ENCODE results near the gene TANGO2.
"Not testable (repeated sequence)": the region's sequence is repeated elsewhere in the genome, so short reads cannot be mapped to it uniquely, and the experiment has no call there.

Gene TANGO2

GRCh38 chr22:20064545-20065262 is 43.8 kb downstream of the TANGO2 start:
- Histone ChIP-seq H3K9ac (ENCODE audit: low read depth, low read length) (no peak overlapping the region), H3K36me3 (ENCODE audit: insufficient read depth, low read length) (no peaks in the 10 kb centered on the region), H3K4me3 (ENCODE audit: low read length) (no peak overlapping the region), H3K9me3 (ENCODE audit: insufficient read depth, low read depth, low read length) (no peaks in the 10 kb centered on the region), H3K27ac (ENCODE audit: low read depth, low read length) (no peak overlapping the region), H3K27me3 (ENCODE audit: insufficient read depth, low read length) (0 out of 2 replicates have a peak, but pooled peaks cover 2% of the 10 kb centered on the region), H3K4me1 (ENCODE audit: insufficient read depth, low read length) (no peaks in the 10 kb centered on the region)
- 93% methylated on average over 18 of the region's 18 CpGs for WGBS

- WGBS, result 89% methylated on average over 14 of the region's 14 CpGs
- H3K4me1 ChIP-seq (ENCODE audit: insufficient read depth, low read length), result no peaks in the 10 kb centered on the region
- H3K27me3 ChIP-seq (ENCODE audit: insufficient read depth, low read length), result 0 out of 2 replicates have a peak, but pooled peaks cover 2% of the 10 kb centered on the region
- no peak overlapping the region for H3K9ac ChIP-seq (ENCODE audit: low read depth, low read length)
- no peak overlapping the region for H3K4me3 ChIP-seq (ENCODE audit: low read length)
- no peak overlapping the region for H3K27ac ChIP-seq (ENCODE audit: low read depth, low read length)
- no peaks in the 10 kb centered on the region for H3K9me3 ChIP-seq (ENCODE audit: insufficient read depth, low read depth, low read length)
- no peaks in the 10 kb centered on the region for H3K36me3 ChIP-seq (ENCODE audit: insufficient read depth, low read length)
Measured at GRCh38 chr22:20065896-20066616, 45.1 kb downstream of the TANGO2 start.

DNA sequence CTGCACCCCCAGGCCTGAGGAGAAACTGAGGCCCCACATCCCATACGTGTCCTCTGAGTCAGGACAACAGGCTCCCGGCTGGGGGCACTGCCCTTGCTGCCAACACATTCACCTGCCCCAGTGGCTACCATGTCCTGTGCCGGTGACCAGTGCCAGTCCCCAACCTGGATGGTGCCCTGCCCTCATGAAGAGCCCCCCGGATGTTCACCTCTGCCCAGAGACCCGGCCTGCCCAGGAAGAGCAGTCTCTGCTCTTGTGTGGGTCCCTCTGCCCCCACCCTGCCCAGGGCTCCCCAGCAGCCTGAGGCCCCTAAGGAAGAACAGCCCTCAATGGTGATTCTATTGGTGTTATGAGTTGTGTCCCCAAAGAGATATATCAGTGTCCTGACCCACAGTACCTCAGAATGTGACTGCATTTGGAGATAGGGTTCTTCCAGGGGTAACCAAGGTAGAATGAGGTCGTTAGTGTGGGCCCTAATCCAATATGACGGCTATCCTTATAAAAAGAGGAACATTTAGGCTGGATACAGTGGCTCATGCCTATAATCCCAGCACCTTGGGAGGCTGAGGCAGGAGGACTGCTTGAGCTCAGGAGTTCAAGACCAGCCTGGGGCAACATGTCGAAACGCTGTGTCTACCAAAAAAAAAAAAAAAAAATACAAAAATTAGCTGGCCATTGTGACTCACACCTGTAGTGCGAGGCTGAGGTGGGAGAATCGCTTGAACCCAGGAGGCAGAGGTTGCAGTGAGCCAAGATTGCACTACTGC is 45.9 kb downstream of the TANGO2 start:
- 0 out of 2 replicates have a peak, but pooled peaks cover 2% of the 10 kb centered on the region for H3K27me3 ChIP-seq (ENCODE audit: insufficient read depth, low read length)
- H3K9me3 ChIP-seq (ENCODE audit: insufficient read depth, low read depth, low read length), result no peaks in the 10 kb centered on the region
- no peak overlapping the region for H3K27ac ChIP-seq (ENCODE audit: low read depth, low read length)
- WGBS, result 92% methylated on average over 11 of the region's 11 CpGs
- H3K4me3 ChIP-seq (ENCODE audit: low read length), result no peak overlapping the region
- H3K36me3 ChIP-seq (ENCODE audit: insufficient read depth, low read length), result no peaks in the 10 kb centered on the region
- H3K4me1 ChIP-seq (ENCODE audit: insufficient read depth, low read length), result no peaks in the 10 kb centered on the region
- no peak overlapping the region for H3K9ac ChIP-seq (ENCODE audit: low read depth, low read length)

DNA sequence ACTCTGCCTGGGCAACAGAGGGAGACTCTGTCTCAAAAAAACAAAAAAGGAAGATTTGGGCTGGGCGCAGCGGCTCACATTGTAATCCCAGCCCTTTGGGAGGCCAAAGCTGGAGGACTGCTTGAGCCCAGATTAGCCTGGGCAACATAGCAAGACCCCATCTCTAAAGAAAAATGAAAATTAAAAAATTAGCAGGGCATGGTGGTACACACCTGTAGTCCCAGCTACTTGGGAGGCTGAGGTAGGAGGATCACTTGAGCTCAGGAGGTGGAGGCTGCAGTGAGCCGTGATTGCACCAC is 46.4 kb downstream of the TANGO2 start:
- 97% methylated on average over 3 of the region's 3 CpGs for WGBS
- not testable (repeated sequence) for H3K9ac ChIP-seq (ENCODE audit: low read depth, low read length); H3K4me3 ChIP-seq (ENCODE audit: low read length)

GRCh38 chr22:20068640-20069039 is 47.7 kb downstream of the TANGO2 start:
- 0 out of 2 replicates have a peak, but pooled peaks cover 2% of the 10 kb centered on the region for H3K27me3 ChIP-seq (ENCODE audit: insufficient read depth, low read length)
- no peaks in the 10 kb centered on the region for H3K4me1 ChIP-seq (ENCODE audit: insufficient read depth, low read length)
- no peaks in the 10 kb centered on the region for H3K9me3 ChIP-seq (ENCODE audit: insufficient read depth, low read depth, low read length)
- WGBS, result 96% methylated on average over 7 of the region's 7 CpGs
- no peak overlapping the region for H3K4me3 ChIP-seq (ENCODE audit: low read length)
- H3K36me3 ChIP-seq (ENCODE audit: insufficient read depth, low read length), result no peaks in the 10 kb centered on the region
- H3K9ac ChIP-seq (ENCODE audit: low read depth, low read length), result no peak overlapping the region
- H3K27ac ChIP-seq (ENCODE audit: low read depth, low read length), result no peak overlapping the region

More for the DNA sequence above, 46.4 kb downstream of the TANGO2 start:
- not testable (repeated sequence) for H3K36me3 ChIP-seq (ENCODE audit: insufficient read depth, low read length); H3K4me1 ChIP-seq (ENCODE audit: insufficient read depth, low read length); H3K27ac ChIP-seq (ENCODE audit: low read depth, low read length); H3K27me3 ChIP-seq (ENCODE audit: insufficient read depth, low read length); H3K9me3 ChIP-seq (ENCODE audit: insufficient read depth, low read depth, low read length)

DNA sequence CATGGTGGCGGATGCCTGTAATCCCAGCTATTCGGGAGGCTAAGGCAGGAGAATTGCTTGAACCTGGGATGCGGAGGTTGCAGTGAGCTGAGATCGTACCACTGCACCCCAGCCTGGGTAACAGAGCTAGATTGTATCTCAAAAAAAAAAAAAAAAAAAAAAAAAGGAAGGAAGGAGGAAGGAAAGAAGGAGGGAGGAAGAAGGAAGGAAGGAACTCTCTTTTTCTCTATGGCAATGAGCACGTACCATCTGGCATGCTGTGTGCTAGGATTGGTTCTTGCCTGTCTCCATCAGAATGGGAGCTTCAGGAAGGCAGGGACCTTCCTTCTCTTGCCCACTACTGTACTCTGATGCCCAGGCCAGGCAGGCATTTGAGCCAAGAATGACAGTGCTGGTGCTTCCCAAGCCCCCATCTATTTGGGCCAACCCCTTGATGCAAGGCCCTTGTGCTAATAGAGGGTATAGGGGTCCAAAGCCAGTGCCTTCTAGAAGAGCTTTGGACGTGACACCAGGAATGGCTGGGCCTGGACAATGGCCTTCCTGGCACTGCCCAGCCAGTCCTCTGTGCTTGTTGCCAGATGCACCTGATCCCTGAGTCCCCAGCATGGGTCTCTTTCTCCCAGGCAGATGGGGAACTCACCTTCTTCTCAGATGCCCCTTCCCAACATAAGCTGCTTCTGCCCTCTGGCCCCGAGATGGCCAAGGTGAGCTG is 48.6 kb downstream of the TANGO2 start:
- Histone ChIP-seq H3K9me3 (ENCODE audit: insufficient read depth, low read depth, low read length) (no peaks in the 10 kb centered on the region), H3K27ac (ENCODE audit: low read depth, low read length) (no peak overlapping the region), H3K4me1 (ENCODE audit: insufficient read depth, low read length) (no peaks in the 10 kb centered on the region), H3K4me3 (ENCODE audit: low read length) (no peak overlapping the region), H3K36me3 (ENCODE audit: insufficient read depth, low read length) (no peaks in the 10 kb centered on the region), H3K27me3 (ENCODE audit: insufficient read depth, low read length) (0 out of 2 replicates have a peak, but pooled peaks cover 2% of the 10 kb centered on the region), H3K9ac (ENCODE audit: low read depth, low read length) (no peak overlapping the region)
- 93% methylated on average over 7 of the region's 7 CpGs for WGBS

GRCh38 chr22:20071524-20071972 is 50.6 kb downstream of the TANGO2 start:
- Histone ChIP-seq H3K27me3 (ENCODE audit: insufficient read depth, low read length) (0 out of 2 replicates have a peak, but pooled peaks cover 2% of the 10 kb centered on the region), H3K36me3 (ENCODE audit: insufficient read depth, low read length) (no peaks in the 10 kb centered on the region), H3K27ac (ENCODE audit: low read depth, low read length) (no peak overlapping the region), H3K9ac (ENCODE audit: low read depth, low read length) (no peak overlapping the region), H3K9me3 (ENCODE audit: insufficient read depth, low read depth, low read length) (no peaks in the 10 kb centered on the region), H3K4me1 (ENCODE audit: insufficient read depth, low read length) (no peaks in the 10 kb centered on the region), H3K4me3 (ENCODE audit: low read length) (no peak overlapping the region)
- 90% methylated on average over 8 of the region's 8 CpGs for WGBS

DNA sequence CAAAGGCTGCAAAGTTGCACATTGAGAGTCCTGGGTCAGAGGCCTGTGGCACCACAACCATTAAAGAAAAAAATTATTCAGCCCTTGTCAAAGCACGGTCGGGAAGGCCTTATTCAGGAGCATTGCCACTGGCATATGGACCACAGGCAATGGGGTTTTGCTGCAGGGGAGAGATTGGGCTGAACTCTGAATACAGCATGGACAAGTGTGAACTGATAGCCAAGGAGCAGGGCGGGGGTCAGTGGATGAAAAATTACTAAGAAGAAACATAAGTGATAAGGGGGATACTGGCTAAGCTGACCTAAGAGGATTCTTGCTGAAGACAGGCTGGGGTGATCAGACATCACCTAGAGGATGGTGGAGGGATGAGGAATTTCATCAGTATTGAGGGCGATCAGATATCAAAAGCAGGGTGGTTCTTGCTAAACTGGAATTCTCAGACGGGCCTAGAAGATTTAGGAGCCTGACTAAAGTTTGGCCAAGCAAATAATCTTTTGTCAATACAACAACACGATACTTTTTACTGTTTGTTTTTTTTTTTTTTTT is 55.8 kb downstream of the TANGO2 start:
- WGBS, result 88% methylated on average over 6 of the region's 6 CpGs
- Histone ChIP-seq H3K9ac (ENCODE audit: low read depth, low read length) (no peak overlapping the region), H3K4me3 (ENCODE audit: low read length) (no peak overlapping the region), H3K36me3 (ENCODE audit: insufficient read depth, low read length) (peaks cover 4% of the 10 kb centered on the region; the same call in 1 of the 2 replicates), H3K27ac (ENCODE audit: low read depth, low read length) (no peak overlapping the region), H3K9me3 (ENCODE audit: insufficient read depth, low read depth, low read length) (no peaks in the 10 kb centered on the region), H3K4me1 (ENCODE audit: insufficient read depth, low read length) (peaks cover 6% of the 10 kb centered on the region; the same call in 1 of the 2 replicates), H3K27me3 (ENCODE audit: insufficient read depth, low read length) (no peaks in the 10 kb centered on the region)

DNA sequence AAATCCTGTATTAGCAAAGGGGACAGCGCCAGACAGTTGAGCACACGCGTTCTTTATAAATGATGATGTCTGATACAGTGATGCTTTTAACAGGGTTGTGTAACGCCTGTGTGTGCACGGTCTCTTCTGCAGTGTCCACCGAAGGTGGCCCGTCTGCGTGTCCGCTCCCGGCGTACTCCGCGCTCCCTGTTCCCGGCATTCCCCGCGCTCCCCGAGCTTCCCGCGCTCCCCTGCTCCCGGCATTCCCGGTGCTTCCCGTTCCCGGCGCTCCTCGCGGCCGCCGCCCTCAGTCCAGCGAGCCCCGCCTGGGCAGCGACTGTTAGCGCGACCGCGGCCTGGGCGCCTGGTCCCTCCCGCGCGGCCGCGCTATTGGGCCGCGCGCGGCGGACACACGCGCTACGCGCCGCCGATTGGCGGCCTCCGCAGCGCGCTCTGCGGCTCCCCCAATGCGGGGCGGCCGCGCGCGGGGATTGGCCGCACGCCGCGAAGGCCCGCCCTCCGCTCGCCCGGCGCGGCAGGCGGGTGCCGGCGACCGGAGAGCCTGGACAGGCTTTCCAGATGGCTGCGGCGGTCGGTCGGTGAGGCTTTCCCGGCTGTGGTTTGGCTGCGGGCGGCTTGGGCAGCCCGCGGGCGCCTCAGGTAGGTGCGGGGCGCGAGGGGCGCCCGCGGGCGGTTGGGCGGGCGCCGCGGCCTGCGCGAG is 59.0 kb downstream of the TANGO2 start, which contains the start of gene DGCR8:
TSS of gene DGCR8 (plus strand) at position 497 of the 700 bp plus-strand sequence. CDS start 5,723 bp downstream, outside the sequence.
- Histone ChIP-seq H3K27ac (ENCODE audit: low read depth, low read length) (peak within 1 kb of the TSS; percentile 94), H3K36me3 (ENCODE audit: insufficient read depth, low read length) (peaks cover 10% of the 10 kb centered on the region; the same call in 1 of the 2 replicates), H3K9ac (ENCODE audit: low read depth, low read length) (peak within 1 kb of the TSS; percentile 97), H3K27me3 (ENCODE audit: insufficient read depth, low read length) (no peaks in the 10 kb centered on the region), H3K4me3 (ENCODE audit: low read length) (peak within 1 kb of the TSS; percentile 97), H3K4me1 (ENCODE audit: insufficient read depth, low read length) (peaks cover 14% of the 10 kb centered on the region; the same call in 1 of the 2 replicates), H3K9me3 (ENCODE audit: insufficient read depth, low read depth, low read length) (no peaks in the 10 kb centered on the region)
- WGBS, result under 1% methylated on average over 100 of the region's 100 CpGs

DNA sequence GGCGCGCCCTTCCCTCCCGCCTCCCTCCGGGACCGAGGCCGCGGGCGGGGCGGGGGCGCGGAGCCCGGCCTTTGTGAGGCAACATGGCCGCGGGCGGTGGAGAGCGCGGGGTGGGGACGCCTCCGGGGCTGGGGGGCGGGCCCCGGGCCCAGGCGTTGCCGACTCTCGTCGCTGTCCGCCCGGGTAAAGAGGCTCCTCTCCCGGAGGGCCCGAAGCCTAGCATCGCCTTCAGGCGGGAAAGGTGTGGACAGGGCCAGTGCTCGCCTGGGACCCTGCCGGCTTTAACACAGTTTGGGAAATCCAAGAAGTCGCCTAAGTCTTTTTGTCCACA is 59.5 kb downstream of the TANGO2 start:
- peak overlapping the region; percentile 97 for H3K4me3 ChIP-seq (ENCODE audit: low read length)
- H3K9ac ChIP-seq (ENCODE audit: low read depth, low read length), result peak overlapping the region; percentile 97
- H3K27me3 ChIP-seq (ENCODE audit: insufficient read depth, low read length), result no peaks in the 10 kb centered on the region
- H3K27ac ChIP-seq (ENCODE audit: low read depth, low read length), result peak overlapping the region; percentile 94
- H3K36me3 ChIP-seq (ENCODE audit: insufficient read depth, low read length), result peaks cover 11% of the 10 kb centered on the region
- H3K9me3 ChIP-seq (ENCODE audit: insufficient read depth, low read depth, low read length), result no peaks in the 10 kb centered on the region
- peaks cover 18% of the 10 kb centered on the region for H3K4me1 ChIP-seq (ENCODE audit: insufficient read depth, low read length)
- WGBS, result under 1% methylated on average over 34 of the region's 34 CpGs
